ENCODE measurements around the gene CXCL14. TPM values are rescaled to one million over a fixed set of nuclear protein-coding genes. Genes with fewer than 3 reads are reported as not detected.

Gene CXCL14
- total RNA-seq, 1 experiment from 2014 or later, result not detected

GRCh38 chr5:135538261-135538660 lies 40.5 kb downstream of the CXCL14 start:
- no peaks in the 10 kb centered on the region for H4K20me1 ChIP-seq (ENCODE audit: insufficient read depth, low read depth, low read length)
- H3K4me1 ChIP-seq (ENCODE audit: low read length), result no peaks in the 10 kb centered on the region
- no peak overlapping the region for H3K9ac ChIP-seq (ENCODE audit: low read length)
- H3K9me2 ChIP-seq (replicated peaks; ENCODE audit: insufficient read depth, low read length), result no peaks in the 10 kb centered on the region
- H3K9me3 ChIP-seq (ENCODE audit: low read length), result no peaks in the 10 kb centered on the region
- no peak for DNase-seq
- H3K27ac ChIP-seq (ENCODE audit: low read length), result no peak overlapping the region
- H3K4me3 ChIP-seq (ENCODE audit: low read length), result no peak overlapping the region
- H3K27me3 ChIP-seq (ENCODE audit: low read length), result no peaks in the 10 kb centered on the region
- no peaks in the 10 kb centered on the region for H3K79me2 ChIP-seq (ENCODE audit: low read length)
- H3K4me2 ChIP-seq (ENCODE audit: low read depth, low read length, poor library complexity, severe bottlenecking), result no peak overlapping the region
- H2AFZ ChIP-seq (ENCODE audit: low read length), result no peak overlapping the region
- H3K36me3 ChIP-seq (ENCODE audit: insufficient read depth, low read length), result no peaks in the 10 kb centered on the region

GRCh38 chr5:135537745-135538144 lies 41.0 kb downstream of the CXCL14 start:
- Histone ChIP-seq H3K27me3 (ENCODE audit: low read length) (no peaks in the 10 kb centered on the region), H3K9me3 (ENCODE audit: low read length) (no peaks in the 10 kb centered on the region), H3K36me3 (ENCODE audit: insufficient read depth, low read length) (no peaks in the 10 kb centered on the region), H3K79me2 (ENCODE audit: low read length) (no peaks in the 10 kb centered on the region), H3K4me3 (ENCODE audit: low read length) (no peak overlapping the region), H3K27ac (ENCODE audit: low read length) (no peak overlapping the region), H3K9me2 (replicated peaks; ENCODE audit: insufficient read depth, low read length) (no peaks in the 10 kb centered on the region), H3K9ac (ENCODE audit: low read length) (no peak overlapping the region), H3K4me1 (ENCODE audit: low read length) (no peaks in the 10 kb centered on the region), H4K20me1 (ENCODE audit: insufficient read depth, low read depth, low read length) (no peaks in the 10 kb centered on the region), H2AFZ (ENCODE audit: low read length) (no peak overlapping the region), H3K4me2 (ENCODE audit: low read depth, low read length, poor library complexity, severe bottlenecking) (no peak overlapping the region)
- DNase-seq, result no peak

DNA sequence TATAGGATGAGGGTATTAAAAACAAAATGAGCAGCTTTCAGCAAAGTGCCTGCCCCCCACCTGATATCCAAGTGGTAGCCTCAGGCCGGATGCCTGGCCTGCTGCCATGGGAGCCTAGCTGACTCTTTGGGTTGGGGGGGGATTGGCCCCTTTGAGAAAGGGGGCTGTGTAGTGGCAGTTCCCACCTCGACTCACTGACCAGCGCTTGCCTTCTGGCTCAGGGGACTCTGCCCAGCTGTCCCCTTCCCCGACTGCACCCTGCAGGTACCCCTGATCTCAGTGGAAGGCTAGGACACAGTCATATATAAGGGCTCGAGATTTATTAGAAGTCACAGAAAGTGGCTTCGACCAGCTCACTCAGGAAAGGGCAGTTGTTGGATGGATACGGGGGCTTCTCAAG lies 41.5 kb downstream of the CXCL14 start:
- Histone ChIP-seq H3K9me2 (replicated peaks; ENCODE audit: insufficient read depth, low read length) (no peaks in the 10 kb centered on the region), H3K9me3 (ENCODE audit: low read length) (no peaks in the 10 kb centered on the region), H2AFZ (ENCODE audit: low read length) (no peak overlapping the region), H3K4me1 (ENCODE audit: low read length) (no peaks in the 10 kb centered on the region), H3K4me3 (ENCODE audit: low read length) (no peak overlapping the region), H3K79me2 (ENCODE audit: low read length) (no peaks in the 10 kb centered on the region), H3K27me3 (ENCODE audit: low read length) (no peaks in the 10 kb centered on the region), H3K9ac (ENCODE audit: low read length) (no peak overlapping the region), H3K4me2 (ENCODE audit: low read depth, low read length, poor library complexity, severe bottlenecking) (no peak overlapping the region), H3K36me3 (ENCODE audit: insufficient read depth, low read length) (no peaks in the 10 kb centered on the region), H3K27ac (ENCODE audit: low read length) (no peak overlapping the region), H4K20me1 (ENCODE audit: insufficient read depth, low read depth, low read length) (no peaks in the 10 kb centered on the region)
- DNase-seq, result no peak

- Histone ChIP-seq H3K9ac (ENCODE audit: low read length) (no peak within 1 kb of the TSS), H3K27me3 (ENCODE audit: low read length) (no peaks in the 10 kb centered on the region), H3K9me3 (ENCODE audit: low read length) (no peaks in the 10 kb centered on the region), H3K27ac (ENCODE audit: low read length) (no peak within 1 kb of the TSS), H3K4me2 (ENCODE audit: low read depth, low read length, poor library complexity, severe bottlenecking) (no peak within 1 kb of the TSS), H3K9me2 (replicated peaks; ENCODE audit: insufficient read depth, low read length) (no peaks in the 10 kb centered on the region), H3K36me3 (ENCODE audit: insufficient read depth, low read length) (no peaks in the 10 kb centered on the region), H3K79me2 (ENCODE audit: low read length) (no peaks in the 10 kb centered on the region), H4K20me1 (ENCODE audit: insufficient read depth, low read depth, low read length) (no peaks in the 10 kb centered on the region), H3K4me1 (ENCODE audit: low read length) (no peaks in the 10 kb centered on the region), H2AFZ (ENCODE audit: low read length) (no peak within 1 kb of the TSS), H3K4me3 (ENCODE audit: low read length) (no peak within 1 kb of the TSS)
- no peak for DNase-seq
Observed at GRCh38 chr5:135535820-135536801, 42.7 kb downstream of the CXCL14 start, which contains the start of gene NEUROG1. Gene NEUROG1, minus strand, starts transcription at chr5:135535964. Its CDS starts 274 bp downstream, at chr5:135535690.

DNA sequence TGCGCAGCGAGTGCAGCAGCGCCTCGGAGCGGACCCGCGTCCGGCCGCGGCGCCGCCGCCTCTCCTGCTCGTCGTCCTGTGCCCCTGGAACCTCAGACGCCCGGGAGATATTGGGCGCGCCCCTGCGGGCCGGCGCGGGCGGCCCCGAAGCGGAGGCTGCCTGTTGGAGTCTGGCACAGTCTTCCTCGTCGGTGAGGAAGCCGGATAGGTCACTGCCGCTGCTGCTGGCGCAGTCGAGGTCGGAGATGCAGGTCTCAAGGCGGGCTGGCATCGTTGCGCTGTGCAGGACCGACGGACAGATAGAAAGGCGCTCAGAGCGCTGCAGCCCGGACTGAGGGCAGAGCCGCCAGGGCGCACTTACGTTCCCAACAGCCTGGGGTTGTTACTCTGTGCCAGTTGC lies 43.4 kb downstream of the CXCL14 start:
- H4K20me1 ChIP-seq (ENCODE audit: insufficient read depth, low read depth, low read length), result no peaks in the 10 kb centered on the region
- H3K9me3 ChIP-seq (ENCODE audit: low read length), result no peaks in the 10 kb centered on the region
- H3K27ac ChIP-seq (ENCODE audit: low read length), result no peak overlapping the region
- H3K36me3 ChIP-seq (ENCODE audit: insufficient read depth, low read length), result no peaks in the 10 kb centered on the region
- H3K9ac ChIP-seq (ENCODE audit: low read length), result no peak overlapping the region
- no peaks in the 10 kb centered on the region for H3K9me2 ChIP-seq (replicated peaks; ENCODE audit: insufficient read depth, low read length)
- no peaks in the 10 kb centered on the region for H3K27me3 ChIP-seq (ENCODE audit: low read length)
- H3K4me2 ChIP-seq (ENCODE audit: low read depth, low read length, poor library complexity, severe bottlenecking), result no peak overlapping the region
- H2AFZ ChIP-seq (ENCODE audit: low read length), result no peak overlapping the region
- no peak for DNase-seq
- no peak overlapping the region for H3K4me3 ChIP-seq (ENCODE audit: low read length)
- no peaks in the 10 kb centered on the region for H3K4me1 ChIP-seq (ENCODE audit: low read length)
- no peaks in the 10 kb centered on the region for H3K79me2 ChIP-seq (ENCODE audit: low read length)

- Histone ChIP-seq H3K27me3 (ENCODE audit: low read length) (no peaks in the 10 kb centered on the region), H2AFZ (ENCODE audit: low read length) (no peak overlapping the region), H3K36me3 (ENCODE audit: insufficient read depth, low read length) (no peaks in the 10 kb centered on the region), H3K27ac (ENCODE audit: low read length) (no peak overlapping the region), H3K9ac (ENCODE audit: low read length) (no peak overlapping the region), H3K9me3 (ENCODE audit: low read length) (no peaks in the 10 kb centered on the region), H3K9me2 (replicated peaks; ENCODE audit: insufficient read depth, low read length) (no peaks in the 10 kb centered on the region), H3K4me1 (ENCODE audit: low read length) (no peaks in the 10 kb centered on the region), H4K20me1 (ENCODE audit: insufficient read depth, low read depth, low read length) (no peaks in the 10 kb centered on the region), H3K4me2 (ENCODE audit: low read depth, low read length, poor library complexity, severe bottlenecking) (no peak overlapping the region), H3K79me2 (ENCODE audit: low read length) (no peaks in the 10 kb centered on the region), H3K4me3 (ENCODE audit: low read length) (no peak overlapping the region)
- no peak for DNase-seq
Observed at GRCh38 chr5:135534609-135535419, 44.0 kb downstream of the CXCL14 start.

DNA sequence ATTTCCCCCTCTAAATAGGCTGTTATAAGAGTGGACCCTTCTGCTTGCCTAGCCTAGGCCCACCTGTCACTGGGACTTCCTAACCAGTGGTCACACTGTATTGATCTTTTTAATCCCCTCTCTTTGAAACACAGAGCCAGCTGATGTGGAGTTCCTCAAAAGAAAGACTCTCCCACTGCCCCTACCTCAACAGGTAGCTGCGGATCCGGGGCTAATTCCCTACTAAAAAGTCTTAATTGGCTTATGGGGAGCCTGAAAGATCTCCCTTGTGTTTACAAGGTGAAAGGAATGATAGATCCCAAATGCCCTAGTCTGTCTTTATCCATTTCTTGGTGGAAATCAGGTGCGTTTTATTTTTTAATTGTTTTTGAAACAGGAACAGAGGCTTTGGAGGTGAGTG lies 45.0 kb downstream of the CXCL14 start:
- H3K9me3 ChIP-seq (ENCODE audit: low read length), result no peaks in the 10 kb centered on the region
- no peak overlapping the region for H3K27ac ChIP-seq (ENCODE audit: low read length)
- no peaks in the 10 kb centered on the region for H3K36me3 ChIP-seq (ENCODE audit: insufficient read depth, low read length)
- DNase-seq, result no peak
- no peaks in the 10 kb centered on the region for H3K9me2 ChIP-seq (replicated peaks; ENCODE audit: insufficient read depth, low read length)
- no peak overlapping the region for H3K4me3 ChIP-seq (ENCODE audit: low read length)
- H3K79me2 ChIP-seq (ENCODE audit: low read length), result no peaks in the 10 kb centered on the region
- no peaks in the 10 kb centered on the region for H3K27me3 ChIP-seq (ENCODE audit: low read length)
- no peaks in the 10 kb centered on the region for H3K4me1 ChIP-seq (ENCODE audit: low read length)
- H2AFZ ChIP-seq (ENCODE audit: low read length), result no peak overlapping the region
- no peak overlapping the region for H3K4me2 ChIP-seq (ENCODE audit: low read depth, low read length, poor library complexity, severe bottlenecking)
- H3K9ac ChIP-seq (ENCODE audit: low read length), result no peak overlapping the region
- H4K20me1 ChIP-seq (ENCODE audit: insufficient read depth, low read depth, low read length), result no peaks in the 10 kb centered on the region

DNA sequence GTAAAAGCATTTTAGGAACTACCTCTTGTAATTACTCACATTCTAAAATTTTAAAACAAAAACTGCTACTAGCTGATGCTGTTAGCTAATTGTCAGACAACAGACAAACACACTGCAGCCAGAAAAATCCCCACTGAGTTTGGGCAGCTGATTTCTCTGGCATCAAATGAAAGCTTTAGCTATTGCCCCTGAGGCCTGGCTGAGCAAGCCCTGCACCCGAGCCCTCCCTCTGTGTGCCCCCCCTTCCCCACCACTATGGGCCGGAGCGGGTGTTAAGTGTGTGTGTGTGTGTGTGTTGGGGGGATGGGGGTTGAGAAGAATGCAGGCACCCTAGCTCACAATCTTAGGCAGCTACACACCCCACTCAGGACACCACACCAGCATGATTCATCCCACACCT lies 45.5 kb downstream of the CXCL14 start:
- no peaks in the 10 kb centered on the region for H3K36me3 ChIP-seq (ENCODE audit: insufficient read depth, low read length)
- H4K20me1 ChIP-seq (ENCODE audit: insufficient read depth, low read depth, low read length), result no peaks in the 10 kb centered on the region
- H3K4me3 ChIP-seq (ENCODE audit: low read length), result no peak overlapping the region
- H2AFZ ChIP-seq (ENCODE audit: low read length), result no peak overlapping the region
- H3K9me3 ChIP-seq (ENCODE audit: low read length), result no peaks in the 10 kb centered on the region
- H3K79me2 ChIP-seq (ENCODE audit: low read length), result no peaks in the 10 kb centered on the region
- DNase-seq, result no peak
- H3K27ac ChIP-seq (ENCODE audit: low read length), result no peak overlapping the region
- no peak overlapping the region for H3K4me2 ChIP-seq (ENCODE audit: low read depth, low read length, poor library complexity, severe bottlenecking)
- H3K9me2 ChIP-seq (replicated peaks; ENCODE audit: insufficient read depth, low read length), result no peaks in the 10 kb centered on the region
- no peaks in the 10 kb centered on the region for H3K27me3 ChIP-seq (ENCODE audit: low read length)
- H3K9ac ChIP-seq (ENCODE audit: low read length), result no peak overlapping the region
- H3K4me1 ChIP-seq (ENCODE audit: low read length), result no peaks in the 10 kb centered on the region
